Activated CD4-positive, alpha-beta T cell treated with anti-CD3 and anti-CD28 coated beads, Interleukin-2, amount 10 ng/mL, durations not matched to agents 7 days and 5 days (primary cell): ENCODE results near the gene RGS9BP. TPM values are rescaled to one million over a fixed set of nuclear protein-coding genes. Genes with fewer than 3 reads are reported as not detected.
"Not testable (repeated sequence)": the region's sequence is repeated elsewhere in the genome, so short reads cannot be mapped to it uniquely, and the experiment has no call there.

ENCODE experiments used
- CTCF ChIA-PET: fragments of 350-600 bp; sonication (Branson Sonifier 250); formaldehyde crosslinking; loops from one replicate; lab custom pipeline; 2021; ENCODE audit warnings: antibody characterized with exemption; lab: Charles Lee
- POLR2A ChIA-PET: fragments of 350-600 bp; sonication (Branson Sonifier 250); formaldehyde crosslinking; loops from one replicate; lab custom pipeline; 2021; ENCODE audit warnings: antibody characterized with exemption; lab: Charles Lee
- DNase-seq: peaks from one replicate; pipeline ENCODE4 v3.0.0-alpha.2; 2020
- H3K27ac Mint-ChIP-seq: one replicate; pipeline ENCODE4 v1.8.0; 2021; ENCODE audit warnings: mild to moderate bottlenecking, moderate library complexity, mixed read lengths
- H3K27me3 Mint-ChIP-seq: one replicate; pipeline ENCODE4 v1.8.0; 2021; ENCODE audit warnings: mixed read lengths
- H3K36me3 Mint-ChIP-seq: one replicate; pipeline ENCODE4 v1.8.0; 2021; ENCODE audit warnings: low read depth, mixed read lengths
- H3K4me1 Mint-ChIP-seq: one replicate; pipeline ENCODE4 v1.8.0; 2021; ENCODE audit warnings: mixed read lengths
- H3K4me3 Mint-ChIP-seq: one replicate; pipeline ENCODE4 v1.8.0; 2021; ENCODE audit warnings: mild to moderate bottlenecking, moderate library complexity, mixed read lengths
- H3K9me3 Mint-ChIP-seq: one replicate; pipeline ENCODE4 v1.8.0; 2021; ENCODE audit warnings: mixed read lengths
- total RNA-seq, 2 experiments: library from RNA; stranded (reverse); gene quantifications; one replicate each; pipeline ENCODE4 v1.2.3, GENCODE V29; 2021

Gene RGS9BP
- total RNA-seq, 2 experiments from 2014 or later, result 0.35 TPM

- DNase-seq, POLR2A ChIA-PET, H3K9me3 Mint-ChIP-seq, H3K27ac Mint-ChIP-seq, H3K27me3 Mint-ChIP-seq, CTCF ChIA-PET, H3K4me3 Mint-ChIP-seq: not testable (repeated sequence)
- peaks cover 13% of the 10 kb centered on the region for H3K4me1 Mint-ChIP-seq
- H3K36me3 Mint-ChIP-seq, result peaks cover 24% of the 10 kb centered on the region
Observed at GRCh38 chr19:32652331-32652730, 23.3 kb upstream of the RGS9BP start.

- H3K27me3 Mint-ChIP-seq, result no peaks in the 10 kb centered on the region
- H3K9me3 Mint-ChIP-seq, result no peaks in the 10 kb centered on the region
- peaks cover 6% of the 10 kb centered on the region for H3K4me1 Mint-ChIP-seq
- H3K36me3 Mint-ChIP-seq, result peaks cover 17% of the 10 kb centered on the region
- POLR2A ChIA-PET, result no interaction called here
- H3K27ac Mint-ChIP-seq, result no peak overlapping the region
- CTCF ChIA-PET, result no interaction called here
- H3K4me3 Mint-ChIP-seq, result no peak overlapping the region
- DNase-seq, result no peak
Observed at GRCh38 chr19:32652894-32653598, 22.6 kb upstream of the RGS9BP start.

DNA sequence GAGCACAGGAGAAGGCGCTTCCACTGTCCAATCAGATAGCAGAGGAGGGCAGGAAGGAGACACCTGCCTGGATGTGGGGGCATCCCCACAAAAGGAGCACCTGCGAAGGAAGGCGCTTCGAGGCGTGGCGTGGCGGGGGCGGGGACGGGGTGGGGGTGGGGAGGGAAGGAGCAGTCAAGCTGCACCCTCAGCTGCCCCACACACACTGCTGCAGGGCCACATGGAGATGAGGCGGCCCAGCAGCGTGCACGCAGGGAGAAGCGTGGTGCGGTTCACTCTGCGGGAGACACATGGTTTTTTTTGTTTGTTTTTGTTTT is 22.1 kb upstream of the RGS9BP start:
- H3K4me1 Mint-ChIP-seq, result peaks cover 2% of the 10 kb centered on the region
- no peak overlapping the region for H3K27ac Mint-ChIP-seq
- no peaks in the 10 kb centered on the region for H3K9me3 Mint-ChIP-seq
- peaks cover 13% of the 10 kb centered on the region for H3K36me3 Mint-ChIP-seq
- no peak overlapping the region for H3K4me3 Mint-ChIP-seq
- no peak for DNase-seq
- POLR2A ChIA-PET, result no interaction called here
- H3K27me3 Mint-ChIP-seq, result no peaks in the 10 kb centered on the region
- CTCF ChIA-PET, result no interaction called here

- CTCF ChIA-PET, result interaction anchor here (0.6 to 0.8 kb wide), 2 partner anchors 10 to 435 kb away, joined by 3 read pairs; no protein-coding TSS in a partner anchor
- not testable (repeated sequence) for H3K4me3 Mint-ChIP-seq, H3K4me1 Mint-ChIP-seq
Observed at GRCh38 chr19:32656379-32656778, 19.3 kb upstream of the RGS9BP start.

DNA sequence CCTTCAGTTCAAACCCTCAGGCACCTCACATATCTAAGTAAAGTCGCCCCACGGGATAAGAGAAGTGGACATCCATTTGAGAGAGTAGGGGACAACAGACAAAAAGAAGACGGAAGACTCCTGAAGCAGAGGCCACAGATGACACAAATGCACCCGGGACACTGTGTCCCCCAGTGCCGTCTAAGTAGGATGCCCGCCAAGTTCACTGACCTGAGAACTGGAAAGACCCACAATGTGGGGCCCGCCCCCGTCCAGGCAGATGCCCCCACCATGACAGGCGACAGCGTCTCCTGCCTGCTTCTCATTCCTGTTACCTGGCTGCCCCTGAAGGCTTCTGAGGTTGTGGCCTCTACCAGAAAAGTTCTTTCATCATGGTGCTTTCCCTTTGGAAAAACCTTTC is 17.6 kb upstream of the RGS9BP start:
- CTCF ChIA-PET, result no interaction called here
- Mint-ChIP-seq H3K36me3 (peaks cover 10% of the 10 kb centered on the region), H3K27me3 (no peaks in the 10 kb centered on the region), H3K4me1 (peaks cover 13% of the 10 kb centered on the region), H3K4me3 (no peak overlapping the region), H3K9me3 (no peaks in the 10 kb centered on the region), H3K27ac (no peak overlapping the region)
- no peak for DNase-seq
- POLR2A ChIA-PET, result no interaction called here

More at GRCh38 chr19:32656379-32656778, 19.3 kb upstream of the RGS9BP start:
- DNase-seq, POLR2A ChIA-PET, H3K27ac Mint-ChIP-seq, H3K36me3 Mint-ChIP-seq, H3K9me3 Mint-ChIP-seq, H3K27me3 Mint-ChIP-seq: not testable (repeated sequence)

DNA sequence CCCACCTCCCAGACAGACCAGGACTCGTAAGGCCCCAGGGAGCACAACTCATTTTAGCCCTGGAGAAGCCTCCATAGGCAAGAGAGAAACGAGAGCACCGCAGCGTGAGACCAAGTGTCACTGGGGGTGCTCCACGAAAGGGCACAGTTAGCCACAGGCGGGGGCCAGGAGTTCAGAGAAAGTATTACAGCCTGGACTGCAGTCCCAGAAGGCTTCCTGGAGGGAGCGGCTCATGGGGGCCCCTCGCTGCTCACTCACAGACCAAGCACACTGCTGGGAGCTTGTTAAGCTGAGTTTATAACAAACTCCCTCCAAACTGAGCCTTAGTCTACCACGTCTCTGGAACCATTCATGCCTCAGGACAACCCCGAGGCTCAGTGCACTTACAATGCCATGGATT is 17.1 kb upstream of the RGS9BP start:
- CTCF ChIA-PET, result no interaction called here
- H3K4me3 Mint-ChIP-seq, result no peak overlapping the region
- H3K27ac Mint-ChIP-seq, result no peak overlapping the region
- POLR2A ChIA-PET, result no interaction called here
- H3K27me3 Mint-ChIP-seq, result no peaks in the 10 kb centered on the region
- H3K36me3 Mint-ChIP-seq, result peaks cover 9% of the 10 kb centered on the region
- H3K4me1 Mint-ChIP-seq, result peaks cover 15% of the 10 kb centered on the region
- DNase-seq, result no peak
- H3K9me3 Mint-ChIP-seq, result no peaks in the 10 kb centered on the region

DNA sequence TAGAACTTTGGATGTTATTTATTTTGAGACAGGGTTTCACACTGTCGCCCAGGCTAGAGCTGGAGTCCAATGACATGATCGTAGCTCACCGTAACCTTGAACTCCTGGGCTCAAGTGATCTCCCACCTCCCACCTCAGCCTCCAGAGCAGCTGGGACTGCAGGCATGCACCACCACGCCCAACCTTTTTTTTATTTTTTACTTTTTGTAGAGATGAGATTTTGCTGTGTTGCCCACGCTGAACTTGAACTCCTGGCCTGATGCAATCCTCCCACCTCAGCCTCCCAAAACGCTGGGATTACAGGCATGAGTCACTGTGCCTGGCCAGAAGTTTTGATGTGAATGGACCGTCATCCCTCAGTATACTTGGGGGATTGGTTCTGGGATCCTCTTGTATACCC is 14.3 kb upstream of the RGS9BP start:
- DNase-seq, result no peak
- ChIA-PET POLR2A (no interaction called here), CTCF (no interaction called here)
- Mint-ChIP-seq H3K4me3 (no peak overlapping the region), H3K4me1 (peaks cover 15% of the 10 kb centered on the region), H3K36me3 (peaks cover 10% of the 10 kb centered on the region), H3K27ac (no peak overlapping the region), H3K9me3 (no peaks in the 10 kb centered on the region), H3K27me3 (no peaks in the 10 kb centered on the region)

GRCh38 chr19:32662186-32662585 is 13.5 kb upstream of the RGS9BP start:
- Mint-ChIP-seq H3K9me3 (no peaks in the 10 kb centered on the region), H3K4me1 (peaks cover 15% of the 10 kb centered on the region), H3K36me3 (peaks cover 13% of the 10 kb centered on the region), H3K4me3 (no peak overlapping the region), H3K27me3 (no peaks in the 10 kb centered on the region), H3K27ac (peak overlapping the region; percentile 44)
- ChIA-PET POLR2A (no interaction called here), CTCF (no interaction called here)
- peak; percentile 25 for DNase-seq

GRCh38 chr19:32666084-32666483 is 9.6 kb upstream of the RGS9BP start:
- Mint-ChIP-seq H3K27ac (no peak overlapping the region), H3K4me3 (no peak overlapping the region), H3K36me3 (peaks cover 16% of the 10 kb centered on the region), H3K27me3 (no peaks in the 10 kb centered on the region), H3K4me1 (peaks cover 33% of the 10 kb centered on the region), H3K9me3 (no peaks in the 10 kb centered on the region)
- CTCF ChIA-PET, result interaction anchor here (0.6 to 0.9 kb wide), 3 partner anchors 9 to 69 kb away, joined by 3 read pairs; no protein-coding TSS in a partner anchor
- POLR2A ChIA-PET, result no interaction called here
- no peak for DNase-seq

GRCh38 chr19:32669310-32669709 is 6.3 kb upstream of the RGS9BP start:
- Mint-ChIP-seq H3K27ac (peak overlapping the region; percentile 38), H3K27me3 (no peaks in the 10 kb centered on the region), H3K4me1 (peaks cover 42% of the 10 kb centered on the region), H3K9me3 (no peaks in the 10 kb centered on the region), H3K4me3 (no peak overlapping the region), H3K36me3 (peaks cover 20% of the 10 kb centered on the region)
- ChIA-PET CTCF (interaction anchor here (0.7 kb wide), 1 partner anchor 22 kb away, joined by 4 read pairs; no protein-coding TSS in a partner anchor), POLR2A (no interaction called here)
- no peak for DNase-seq

DNA sequence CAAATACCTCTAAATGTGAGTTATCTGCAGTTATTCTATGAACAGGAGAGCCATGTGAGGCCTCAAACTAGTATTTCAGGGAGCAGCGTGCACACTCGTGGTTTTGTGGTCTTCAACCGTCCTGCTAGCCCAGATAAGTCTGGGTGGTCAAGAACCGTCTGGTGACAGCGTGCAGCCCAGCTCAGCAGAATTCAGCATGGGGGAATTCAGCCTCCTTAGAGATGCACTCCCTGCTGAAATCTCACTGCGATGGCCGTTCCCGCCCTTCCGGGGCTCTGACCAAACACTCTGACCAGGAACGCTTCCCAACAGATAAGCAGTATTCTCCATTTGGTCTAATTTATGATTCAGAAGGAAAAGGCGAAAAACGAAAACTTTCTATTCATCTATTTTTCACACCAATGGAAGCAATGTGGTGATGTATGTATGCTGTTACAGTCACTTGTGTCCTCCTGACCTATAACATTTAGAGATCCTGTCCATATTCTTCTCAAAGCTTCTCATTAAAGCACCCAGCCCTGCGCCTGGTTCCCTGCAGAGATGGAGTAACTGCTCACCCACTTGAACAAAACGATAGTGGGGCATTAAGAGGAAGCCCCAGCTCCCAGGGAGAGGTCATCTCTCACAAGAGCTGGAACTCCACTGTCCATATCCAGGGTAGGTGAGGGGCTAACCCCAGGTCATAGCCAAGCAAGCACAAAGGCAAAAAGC is 3.6 kb upstream of the RGS9BP start:
- ChIA-PET POLR2A (no interaction called here), CTCF (interaction anchor here (0.8 to 1.0 kb wide), 2 partner anchors 20 to 1016 kb away, joined by 3 read pairs; partner anchors contain the start of gene NUDT19)
- no peak overlapping the region for H3K4me3 Mint-ChIP-seq
- H3K27ac Mint-ChIP-seq, result no peak overlapping the region
- H3K4me1 Mint-ChIP-seq, result peaks cover 44% of the 10 kb centered on the region
- peaks cover 4% of the 10 kb centered on the region for H3K27me3 Mint-ChIP-seq
- H3K36me3 Mint-ChIP-seq, result peaks cover 11% of the 10 kb centered on the region
- no peak for DNase-seq
- no peaks in the 10 kb centered on the region for H3K9me3 Mint-ChIP-seq

DNA sequence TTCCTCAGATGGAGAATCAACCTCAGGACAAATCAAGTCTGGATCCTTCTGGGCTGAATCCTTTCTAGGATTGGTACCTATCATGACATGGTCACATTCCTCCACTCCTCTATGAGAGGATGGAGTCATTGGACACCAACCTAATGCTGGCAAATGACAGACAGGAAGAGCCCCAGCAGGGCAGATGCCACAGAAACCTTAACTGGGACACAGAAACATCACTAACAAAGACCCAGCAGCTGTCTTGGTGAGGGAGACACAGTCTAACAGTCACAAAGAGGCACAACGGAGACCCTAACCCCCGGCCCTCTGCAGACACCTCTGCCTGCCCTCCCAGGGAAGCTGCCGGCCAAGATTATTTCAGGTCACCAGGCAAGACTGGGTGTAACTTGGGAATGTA is 2.8 kb upstream of the RGS9BP start:
- CTCF ChIA-PET, result interaction anchor here (0.8 to 1.0 kb wide), 2 partner anchors 19 to 1016 kb away, joined by 3 read pairs; partner anchors contain the start of gene NUDT19

DNA sequence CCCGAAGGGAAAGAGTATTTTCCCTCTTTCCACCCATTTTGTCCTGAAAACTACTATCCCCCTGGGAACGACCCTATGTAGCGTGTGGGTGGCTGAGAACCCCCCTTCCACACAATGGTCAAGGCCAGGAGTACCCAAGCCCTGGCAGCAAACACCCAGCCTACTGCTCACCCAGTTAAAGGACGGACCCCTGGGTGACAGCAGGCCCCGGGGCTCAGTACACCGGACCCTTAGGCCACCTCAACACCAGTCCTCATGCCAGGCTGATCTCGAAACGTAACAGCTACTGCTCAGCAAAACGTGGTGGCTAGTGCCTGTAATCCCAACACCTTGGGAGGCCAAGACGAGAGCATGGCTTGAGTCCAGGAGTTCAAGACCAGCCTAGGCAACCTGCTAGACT is 2.1 kb upstream of the RGS9BP start:
- peaks cover 50% of the 10 kb centered on the region for H3K4me1 Mint-ChIP-seq

More for the DNA sequence above, 2.8 kb upstream of the RGS9BP start:
- Mint-ChIP-seq H3K36me3 (peaks cover 11% of the 10 kb centered on the region), H3K9me3 (no peaks in the 10 kb centered on the region), H3K27me3 (peaks cover 12% of the 10 kb centered on the region), H3K27ac (no peak overlapping the region), H3K4me1 (peaks cover 50% of the 10 kb centered on the region), H3K4me3 (peak overlapping the region; percentile 55)
- DNase-seq, result no peak
- POLR2A ChIA-PET, result no interaction called here

More for the DNA sequence above, 2.1 kb upstream of the RGS9BP start:
- CTCF ChIA-PET, result interaction anchor here (0.5 kb wide), 1 partner anchor 1048 kb away, joined by 4 read pairs; no protein-coding TSS in a partner anchor
- H3K36me3 Mint-ChIP-seq, result peaks cover 11% of the 10 kb centered on the region
- no peak overlapping the region for H3K27ac Mint-ChIP-seq
- no peak for DNase-seq
- H3K27me3 Mint-ChIP-seq, result peaks cover 15% of the 10 kb centered on the region
- POLR2A ChIA-PET, result no interaction called here
- H3K4me3 Mint-ChIP-seq, result peak overlapping the region; percentile 92
- no peaks in the 10 kb centered on the region for H3K9me3 Mint-ChIP-seq
